DND-41 (cell line): ENCODE results near the gene SH2D3C.
A peak's percentile ranks its signal among the peaks of the same experiment; 100 is the strongest.

Experiments used
- ATAC-seq: fragments of 200-7000 bp; cut with Tn5 transposase; 3 replicates; pipeline ENCODE4 v1.9.1; 2021; ENCODE audit warnings: low read depth; ENCODE audit not compliant: insufficient read depth
- DNase-seq: peaks from one replicate; pipeline ENCODE4 v3.0.0-alpha.2; 2020
- H2AFZ ChIP-seq: 2 replicates; pipeline ENCODE4 v1.6.0; 2012; ENCODE audit warnings: low read depth, low read length
- H3K27ac ChIP-seq: 2 replicates; pipeline ENCODE4 v1.5.1; 2012; ENCODE audit warnings: low read length, inconsistent platforms
- H3K27me3 ChIP-seq: fragments of 200-600 bp; sonication (generic); 2 replicates; pipeline ENCODE4 v1.6.0; 2012; ENCODE audit warnings: low read length, mild to moderate bottlenecking, inconsistent platforms; ENCODE audit not compliant: insufficient read depth, poor library complexity
- H3K36me3 ChIP-seq: 2 replicates; pipeline ENCODE4 v1.5.1; 2012; ENCODE audit warnings: low read length, inconsistent platforms; ENCODE audit not compliant: insufficient read depth
- H3K4me1 ChIP-seq: 2 replicates; pipeline ENCODE4 v1.5.1; 2012; ENCODE audit warnings: mild to moderate bottlenecking, low read length; ENCODE audit not compliant: insufficient read depth
- H3K4me2 ChIP-seq: 2 replicates; pipeline ENCODE4 v1.6.0; 2012; ENCODE audit warnings: mild to moderate bottlenecking, moderate library complexity, low read length, inconsistent platforms; ENCODE audit not compliant: insufficient read depth
- H3K4me3 ChIP-seq, 2 experiments: fragments of 200-600 bp in 1 of 2; shearing (Covaris generic) in 1 of 2; 2 replicates each; pipeline ENCODE4 v1.5.1; 2012 to 2016; ENCODE audit warnings: inconsistent platforms in 2 of 2, low read length in 2 of 2, mild to moderate bottlenecking in 2 of 2, low read depth in 1 of 2, moderate library complexity in 1 of 2
- H3K79me2 ChIP-seq: 2 replicates; pipeline ENCODE4 v1.6.0; 2012; ENCODE audit warnings: low read length, inconsistent platforms; ENCODE audit not compliant: insufficient read depth
- H3K9ac ChIP-seq: 2 replicates; pipeline ENCODE4 v1.6.0; 2012; ENCODE audit warnings: low read depth, mild to moderate bottlenecking, inconsistent platforms, low read length, moderate library complexity
- H3K9me3 ChIP-seq: 2 replicates; pipeline ENCODE4 v1.5.1; 2012; ENCODE audit warnings: low read length, moderate library complexity, mild to moderate bottlenecking, inconsistent platforms; ENCODE audit not compliant: insufficient read depth, severe bottlenecking
- H4K20me1 ChIP-seq: 2 replicates; pipeline ENCODE4 v1.6.0; 2012; ENCODE audit warnings: low read length; ENCODE audit not compliant: insufficient read depth
- EZH2 ChIP-seq: IDR thresholded peaks from 3 replicates; pipeline ENCODE4 v1.6.1; 2012; ENCODE audit warnings: borderline replicate concordance, low read depth, mild to moderate bottlenecking, moderate library complexity, low read length, inconsistent platforms; ENCODE audit not compliant: severe bottlenecking
- TF ChIP-seq, protein P1 (sequence below): IDR thresholded peaks from 2 replicates; pipeline ENCODE4 v1.5.1; 2012; ENCODE audit warnings: borderline replicate concordance, low read length, moderate library complexity, mild to moderate bottlenecking; ENCODE audit not compliant: poor library complexity, severe bottlenecking; ENCODE audit errors: extremely low read depth

The SH2D3C gene

GRCh38 chr9:127738666-127739065, 39.8 kb downstream of the SH2D3C start:
- Histone ChIP-seq H4K20me1 (no peaks in the 10 kb centered on the region), H3K9ac (no peak overlapping the region)
- no peak for ATAC-seq

GRCh38 chr9:127735530-127736185, 42.8 kb downstream of the SH2D3C start:
- no peaks in the 10 kb centered on the region for H3K27me3 ChIP-seq
- no peaks in the 10 kb centered on the region for H3K9me3 ChIP-seq
- H2AFZ ChIP-seq = no peak overlapping the region
- peak overlapping the region; percentile 3; the same call in 1 of the 2 replicates for H3K9ac ChIP-seq
- H3K79me2 ChIP-seq = 0 out of 2 replicates have a peak, but pooled peaks cover 2% of the 10 kb centered on the region
- H3K4me2 ChIP-seq = peak overlapping the region; percentile 79
- no peaks in the 10 kb centered on the region for H4K20me1 ChIP-seq
- TF ChIP-seq, protein P1, sequence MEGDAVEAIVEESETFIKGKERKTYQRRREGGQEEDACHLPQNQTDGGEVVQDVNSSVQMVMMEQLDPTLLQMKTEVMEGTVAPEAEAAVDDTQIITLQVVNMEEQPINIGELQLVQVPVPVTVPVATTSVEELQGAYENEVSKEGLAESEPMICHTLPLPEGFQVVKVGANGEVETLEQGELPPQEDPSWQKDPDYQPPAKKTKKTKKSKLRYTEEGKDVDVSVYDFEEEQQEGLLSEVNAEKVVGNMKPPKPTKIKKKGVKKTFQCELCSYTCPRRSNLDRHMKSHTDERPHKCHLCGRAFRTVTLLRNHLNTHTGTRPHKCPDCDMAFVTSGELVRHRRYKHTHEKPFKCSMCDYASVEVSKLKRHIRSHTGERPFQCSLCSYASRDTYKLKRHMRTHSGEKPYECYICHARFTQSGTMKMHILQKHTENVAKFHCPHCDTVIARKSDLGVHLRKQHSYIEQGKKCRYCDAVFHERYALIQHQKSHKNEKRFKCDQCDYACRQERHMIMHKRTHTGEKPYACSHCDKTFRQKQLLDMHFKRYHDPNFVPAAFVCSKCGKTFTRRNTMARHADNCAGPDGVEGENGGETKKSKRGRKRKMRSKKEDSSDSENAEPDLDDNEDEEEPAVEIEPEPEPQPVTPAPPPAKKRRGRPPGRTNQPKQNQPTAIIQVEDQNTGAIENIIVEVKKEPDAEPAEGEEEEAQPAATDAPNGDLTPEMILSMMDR = no peak
- no peak for TF ChIP-seq EZH2
- peaks cover 12% of the 10 kb centered on the region; the same call in 1 of the 2 replicates for H3K36me3 ChIP-seq
- peak overlapping the region in 1 of 2 experiments; percentile 59; a peak in 1 of 4 replicates for H3K4me3 ChIP-seq
- no peak for DNase-seq
- ATAC-seq = no peak
- H3K4me1 ChIP-seq = peaks cover 21% of the 10 kb centered on the region
- H3K27ac ChIP-seq = no peak overlapping the region

More at GRCh38 chr9:127738666-127739065, 39.8 kb downstream of the SH2D3C start:
- Histone ChIP-seq H3K27me3 (no peaks in the 10 kb centered on the region), H3K36me3 (no peaks in the 10 kb centered on the region), H3K4me1 (peaks cover 17% of the 10 kb centered on the region), H3K9me3 (no peaks in the 10 kb centered on the region), H3K27ac (no peak overlapping the region), H3K79me2 (0 out of 2 replicates have a peak, but pooled peaks cover 2% of the 10 kb centered on the region), H2AFZ (no peak overlapping the region), H3K4me2 (no peak overlapping the region), H3K4me3 (no peak overlapping the region)
- no peak for DNase-seq
- TF ChIP-seq, protein P1 = no peak
- TF ChIP-seq EZH2 = no peak

DNA sequence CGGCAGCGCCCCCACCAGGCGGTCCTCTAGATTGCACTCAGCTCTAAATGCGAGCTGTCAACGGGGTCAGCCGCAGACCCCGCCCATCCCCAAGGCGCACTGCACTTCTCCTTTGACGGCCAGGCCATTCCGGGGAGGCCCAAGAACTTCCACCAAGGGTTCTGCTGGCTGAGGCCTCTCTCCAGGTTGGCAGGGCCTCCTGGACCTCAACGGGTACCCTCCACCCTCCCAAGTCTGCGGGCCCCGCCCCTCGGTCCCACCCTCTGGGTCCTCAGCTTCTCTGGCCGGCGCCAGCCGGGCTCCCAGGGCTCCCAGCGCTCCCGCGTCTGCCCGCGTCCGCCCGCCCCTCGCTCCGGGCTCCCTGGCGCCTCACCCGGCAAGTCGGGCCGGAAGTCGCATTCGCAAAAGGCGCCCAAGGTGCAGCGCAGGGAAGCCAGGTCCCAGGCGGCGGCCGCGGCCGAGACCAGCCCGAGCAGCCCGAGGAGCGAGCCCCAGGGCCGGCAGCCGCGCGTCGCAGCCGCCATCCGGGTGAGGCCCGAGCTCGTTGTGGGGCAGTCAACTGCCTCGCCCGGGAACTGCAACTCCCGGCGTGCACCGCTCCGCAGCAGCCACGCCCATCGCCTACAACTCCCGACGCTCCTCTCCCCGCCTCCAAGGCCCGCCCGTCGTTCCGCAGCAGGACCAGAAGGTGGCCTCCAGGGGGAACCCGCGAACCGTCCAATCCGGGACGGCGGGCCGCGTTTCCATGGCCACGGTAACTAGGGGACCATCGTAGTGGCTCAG, 43.5 kb downstream of the SH2D3C start, which contains the start of gene TOR2A:
Gene TOR2A, minus strand, starts transcription at position 548 of the 783 bp plus-strand sequence. Its CDS starts 24 bp downstream, at position 524.
- no peak for TF ChIP-seq EZH2
- TF ChIP-seq, protein P1 = peak; percentile 96
- H3K9ac ChIP-seq = peak within 1 kb of the TSS; percentile 85
- H3K27ac ChIP-seq = peak within 1 kb of the TSS; percentile 91
- H3K4me2 ChIP-seq = peak within 1 kb of the TSS; percentile 79
- H2AFZ ChIP-seq = peak within 1 kb of the TSS; percentile 64
- H4K20me1 ChIP-seq = no peaks in the 10 kb centered on the region
- H3K27me3 ChIP-seq = no peaks in the 10 kb centered on the region
- H3K9me3 ChIP-seq = no peaks in the 10 kb centered on the region
- H3K4me1 ChIP-seq = peaks cover 21% of the 10 kb centered on the region
- H3K79me2 ChIP-seq = 0 out of 2 replicates have a peak, but pooled peaks cover 2% of the 10 kb centered on the region
- DNase-seq (peak; percentile 95), ATAC-seq (peak; percentile 92)
- peaks cover 12% of the 10 kb centered on the region; the same call in 1 of the 2 replicates for H3K36me3 ChIP-seq
- H3K4me3 ChIP-seq = peak within 1 kb of the TSS; percentile 39 to 59; a peak in 3 of 4 replicates
